Esophagus squamous epithelium (tissue), 4 donors: Measurements from ENCODE around the gene MDH1.

ENCODE experiments used
- CTCF ChIP-seq, 6 experiments: fragments of 450-650 bp in 4 of 6; fragments of 200-600 bp in 2 of 6; sonication (generic) in 2 of 6; IDR thresholded peaks; one replicate each; pipeline ENCODE4 v1.5.1; 2016 to 2019; ENCODE audit warnings: antibody characterized with exemption in 6 of 6, mild to moderate bottlenecking in 4 of 6, moderate library complexity in 4 of 6
- POLR2A ChIP-seq, 4 donors: fragments of 450-650 bp; IDR thresholded peaks; one replicate each; pipeline ENCODE4 v1.6.1; 2017; ENCODE audit warnings: antibody characterized with exemption in 4 of 4, mild to moderate bottlenecking in 4 of 4, moderate library complexity in 3 of 4

GRCh38 chr2:63614983-63615945 lies 26.5 kb downstream of the MDH1 start:
- TF ChIP-seq CTCF (IDR thresholded peaks at IDR 0.05) (no peak), POLR2A (IDR thresholded peaks at IDR 0.05) (no peak)
